WERI-Rb-1 (cell line): Measurements from ENCODE around the gene XPO6.

Experiments used
- DNase-seq: peaks from one replicate; pipeline ENCODE4 v3.0.0-alpha.2; 2020
- H3K27ac ChIP-seq: fragments of 250-450 bp; sonication (Bioruptor Pico); 2 replicates; pipeline ENCODE4 v1.5.1; 2020; ENCODE audit warnings: mild to moderate bottlenecking, moderate library complexity
- H3K27me3 ChIP-seq: fragments of 250-450 bp; sonication (Bioruptor Pico); 2 replicates; pipeline ENCODE4 v1.5.1; 2021; ENCODE audit warnings: mild to moderate bottlenecking, low read depth, moderate library complexity; ENCODE audit not compliant: insufficient read depth, severe bottlenecking
- H3K36me3 ChIP-seq: fragments of 250-450 bp; sonication (Bioruptor Pico); 2 replicates; pipeline ENCODE4 v1.5.1; 2020; ENCODE audit warnings: mild to moderate bottlenecking, moderate library complexity
- H3K4me3 ChIP-seq: 2 replicates; pipeline ENCODE4 v1.5.1; 2011; ENCODE audit warnings: low read depth, mild to moderate bottlenecking, control low read depth, low read length
- H3K9me3 ChIP-seq: fragments of 250-450 bp; sonication (Bioruptor Pico); 2 replicates; pipeline ENCODE4 v1.5.1; 2021; ENCODE audit warnings: mild to moderate bottlenecking, moderate library complexity; ENCODE audit not compliant: severe bottlenecking
- CTCF ChIP-seq: IDR thresholded peaks from 2 replicates; pipeline ENCODE4 v1.5.1; 2011; ENCODE audit warnings: low read depth, mild to moderate bottlenecking, control low read depth, inconsistent platforms, low read length

Gene XPO6

DNA sequence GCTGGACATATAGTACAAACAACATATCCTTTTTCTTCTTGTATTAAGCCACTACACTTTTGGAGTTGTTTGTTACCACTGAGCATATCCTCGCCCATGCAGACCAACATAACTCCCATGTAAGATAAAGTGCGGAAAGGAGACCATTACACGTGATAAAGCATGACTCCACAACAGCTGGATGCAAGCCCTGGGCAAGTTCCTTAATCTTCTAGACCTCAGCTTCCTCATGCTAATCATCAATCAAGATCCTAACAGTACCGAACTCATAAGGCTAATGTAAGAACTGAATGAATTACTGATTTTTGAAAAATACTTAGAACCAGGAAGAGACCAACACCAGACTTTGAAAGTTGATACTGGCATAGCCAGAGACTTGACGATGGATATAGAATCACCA is 101.3 kb downstream of the XPO6 start:
- TF ChIP-seq CTCF, result no peak
- Histone ChIP-seq H3K4me3 (no peak overlapping the region), H3K36me3 (peaks cover 88% of the 10 kb centered on the region), H3K27ac (no peak overlapping the region), H3K27me3 (no peaks in the 10 kb centered on the region), H3K9me3 (no peaks in the 10 kb centered on the region)
- no peak for DNase-seq

- H3K36me3 ChIP-seq, result peaks cover 89% of the 10 kb centered on the region
- TF ChIP-seq CTCF, result no peak
- H3K27ac ChIP-seq, result no peak overlapping the region
- no peaks in the 10 kb centered on the region for H3K9me3 ChIP-seq
- H3K4me3 ChIP-seq, result no peak overlapping the region
- no peaks in the 10 kb centered on the region for H3K27me3 ChIP-seq
- DNase-seq, result no peak
These were observed 101.7 kb downstream of the XPO6 start for GRCh38 chr16:28110074-28110473.

DNA sequence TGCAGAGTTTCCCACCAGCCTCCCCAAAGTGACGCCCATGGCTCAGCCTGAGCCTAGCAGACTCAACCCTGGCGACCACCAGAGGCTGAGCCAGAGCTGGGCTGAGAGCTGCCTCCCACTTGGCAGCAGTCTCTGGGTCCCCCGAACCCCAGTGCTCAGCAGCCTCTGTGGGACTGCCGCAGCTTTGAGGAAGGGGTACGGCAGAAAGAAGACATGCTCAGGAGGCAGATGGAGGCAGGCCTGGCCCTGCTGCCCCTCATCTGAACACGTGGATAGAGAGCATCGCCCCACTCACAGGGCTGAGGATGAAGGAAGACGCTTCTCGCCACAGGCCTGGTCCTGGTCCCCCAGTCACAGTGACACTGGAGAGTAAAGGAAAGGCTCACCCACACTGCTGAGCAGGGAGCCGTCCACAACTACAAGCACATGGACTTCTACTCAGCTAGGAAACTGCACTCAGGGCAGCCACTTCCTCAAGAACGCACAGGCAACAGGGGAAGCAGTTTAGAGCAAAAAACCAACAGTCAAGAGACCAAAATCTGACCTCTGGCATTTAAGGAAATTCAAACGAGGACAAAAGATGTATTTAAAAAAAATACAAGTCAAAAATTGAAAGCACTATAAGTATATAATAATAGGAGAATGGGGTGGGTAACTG is 103.0 kb downstream of the XPO6 start:
- no peak overlapping the region for H3K27ac ChIP-seq
- no peak overlapping the region for H3K4me3 ChIP-seq
- no peaks in the 10 kb centered on the region for H3K9me3 ChIP-seq
- no peak for TF ChIP-seq CTCF
- peaks cover 92% of the 10 kb centered on the region for H3K36me3 ChIP-seq
- no peaks in the 10 kb centered on the region for H3K27me3 ChIP-seq
- DNase-seq, result no peak

DNA sequence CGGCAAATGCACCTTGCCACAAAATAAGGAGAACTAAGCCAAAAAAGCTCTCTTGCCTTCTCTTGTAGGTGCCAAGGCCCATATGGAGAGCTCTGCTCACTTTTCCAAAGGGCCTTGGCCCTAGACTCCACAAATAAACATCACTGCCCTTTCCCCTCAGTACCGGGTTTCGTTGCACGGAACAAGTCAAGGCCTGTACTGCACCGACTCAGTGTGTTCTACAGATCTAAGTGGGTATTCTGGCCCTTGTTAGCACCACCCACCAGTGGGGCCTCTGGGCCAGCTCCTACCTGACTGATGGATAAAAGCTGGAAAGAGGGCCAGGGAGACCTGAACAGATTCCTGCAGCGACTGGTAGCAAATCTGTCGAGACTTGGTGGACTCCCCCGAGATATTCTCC is 104.5 kb downstream of the XPO6 start:
- DNase-seq, result no peak
- H3K27me3 ChIP-seq, result no peaks in the 10 kb centered on the region
- no peak overlapping the region for H3K27ac ChIP-seq
- H3K9me3 ChIP-seq, result no peaks in the 10 kb centered on the region
- no peak overlapping the region for H3K4me3 ChIP-seq
- peaks cover 95% of the 10 kb centered on the region for H3K36me3 ChIP-seq
- no peak for TF ChIP-seq CTCF

DNA sequence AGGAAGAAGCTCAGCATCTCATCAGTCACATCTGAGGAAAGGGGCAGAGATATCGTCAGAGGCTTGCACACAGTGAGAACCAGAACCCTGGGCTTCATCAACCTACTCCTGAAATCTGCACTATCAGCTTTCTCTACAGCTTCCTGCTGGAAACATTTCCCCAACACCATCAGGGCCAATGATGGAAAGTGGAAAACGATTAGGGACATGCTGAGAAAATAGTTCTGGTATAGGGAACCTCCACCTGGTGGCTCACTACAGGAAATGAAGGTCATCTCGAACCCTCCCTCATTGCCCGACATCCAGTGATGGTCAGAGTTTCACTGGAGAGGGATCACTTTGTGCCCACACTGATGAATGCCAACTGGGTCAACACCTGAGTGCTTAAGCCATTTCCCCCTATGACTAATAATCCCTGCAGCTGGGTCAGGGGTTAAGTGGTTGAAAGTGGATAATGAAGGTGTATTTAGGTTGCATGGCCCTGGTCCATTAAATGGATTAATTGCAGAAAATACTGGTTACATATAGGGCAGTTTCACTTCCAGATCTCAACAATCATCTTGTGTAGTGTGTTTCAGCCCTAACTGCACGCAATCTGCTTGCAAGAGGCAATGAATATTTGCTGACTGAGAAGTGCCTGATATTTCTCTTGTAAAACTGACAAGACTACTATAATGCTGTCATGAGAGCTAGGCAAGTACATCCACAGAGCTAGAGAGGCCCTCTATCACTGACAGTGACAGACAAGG is 105.1 kb downstream of the XPO6 start:
- peaks cover 95% of the 10 kb centered on the region for H3K36me3 ChIP-seq
- no peak for DNase-seq

More for the DNA sequence above, 105.1 kb downstream of the XPO6 start:
- no peak overlapping the region for H3K27ac ChIP-seq
- TF ChIP-seq CTCF, result no peak
- H3K27me3 ChIP-seq, result no peaks in the 10 kb centered on the region
- H3K9me3 ChIP-seq, result no peaks in the 10 kb centered on the region
- no peak overlapping the region for H3K4me3 ChIP-seq
